Prostate gland (tissue), 2 donors: Measurements from ENCODE around the gene MYO7B. TPM values are rescaled to one million over a fixed set of nuclear protein-coding genes. Genes with fewer than 3 reads are reported as not detected.

Experiments
- DNase-seq: peaks from one replicate; pipeline ENCODE4 v3.0.0-alpha.2; 2019; ENCODE audit warnings: low spot score
- H3K27ac ChIP-seq, 2 donors: fragments of 200-600 bp; sonication (generic); 2 replicates each; pipeline ENCODE4 v1.5.1; 2017 to 2019
- H3K27me3 ChIP-seq: fragments of 200-600 bp; sonication (generic); replicated peaks from 2 replicates; pipeline ENCODE4 v1.5.1; 2019; ENCODE audit not compliant: insufficient read depth
- H3K36me3 ChIP-seq, 2 donors: fragments of 200-600 bp; sonication (generic); 1 replicate in 1 of 2; 2 replicates in 1 of 2; pipeline versions ENCODE4 v1.5.1 to v1.8.1; 2017 to 2019
- H3K4me1 ChIP-seq: fragments of 200-600 bp; sonication (generic); replicated peaks from 2 replicates; pipeline ENCODE4 v1.5.1; 2019
- H3K4me3 ChIP-seq, 2 donors: fragments of 200-600 bp; sonication (generic); 2 replicates each; pipeline ENCODE4 v1.5.1; 2017 to 2019
- H3K9me3 ChIP-seq: fragments of 200-600 bp; sonication (generic); 2 replicates; pipeline ENCODE4 v1.5.1; 2017
- CTCF ChIP-seq, 4 experiments: fragments of 200-600 bp in 2 of 4; fragments of 450-650 bp in 2 of 4; sonication (generic) in 2 of 4; IDR thresholded peaks; 1 replicate in 3 of 4; 2 replicates in 1 of 4; pipeline ENCODE4 v1.5.1; 2016 to 2019; ENCODE audit warnings: antibody characterized with exemption in 4 of 4, mild to moderate bottlenecking in 2 of 4, moderate library complexity in 2 of 4
- POLR2A ChIP-seq: fragments of 450-650 bp; IDR thresholded peaks from one replicate; pipeline ENCODE4 v1.6.1; 2016; ENCODE audit warnings: antibody characterized with exemption, mild to moderate bottlenecking
- POLR2AphosphoS5 ChIP-seq: sonication (generic); formaldehyde crosslinking; IDR thresholded peaks from one replicate; pipeline ENCODE4 v1.6.1; 2017; ENCODE audit warnings: antibody characterized with exemption
- WGBS: methylation state at CpG from one replicate; pipeline ENCODE4 v1.1.5; 2018; 5-methylcytosine and 5-hydroxymethylcytosine counted together
- intact Hi-C: fragments of 100-400 bp; cut with DNase I; formaldehyde crosslinking; loops from one replicate; pipeline ENCODE4 v1.14.2; 2022
- total RNA-seq, 2 donors: library from RNA; depleted of rRNA; stranded (reverse); fragments of >200 nt; gene quantifications; one replicate each; pipeline ENCODE4 v1.1.0, GENCODE V29; 2016

The MYO7B gene
- total RNA-seq, 2 donors from 2014 or later, result 1.4 TPM; not detected in 1

- Histone ChIP-seq H3K4me3 (no peak overlapping the region), H3K36me3 (no peaks in the 10 kb centered on the region), H3K9me3 (no peaks in the 10 kb centered on the region), H3K27me3 (no peaks in the 10 kb centered on the region), H3K27ac (no peak overlapping the region), H3K4me1 (no peaks in the 10 kb centered on the region)
- intact Hi-C loops, result no loop called here
- no peak for TF ChIP-seq POLR2A
- TF ChIP-seq POLR2AphosphoS5, result no peak
- no peak for TF ChIP-seq CTCF (IDR thresholded peaks at IDR 0.05)
- no peak for DNase-seq
- 71% methylated on average over 6 of the region's 6 CpGs for WGBS
These were observed 42.9 kb downstream of the MYO7B start for GRCh38 chr2:127578411-127578810.

- intact Hi-C loops, result no loop called here
- WGBS, result 93% methylated on average over 4 of the region's 4 CpGs
- Histone ChIP-seq H3K9me3 (no peaks in the 10 kb centered on the region), H3K27ac (no peak overlapping the region), H3K36me3 (no peaks in the 10 kb centered on the region), H3K4me1 (no peaks in the 10 kb centered on the region), H3K4me3 (no peak overlapping the region), H3K27me3 (no peaks in the 10 kb centered on the region)
- no peak for DNase-seq
- no peak for TF ChIP-seq CTCF (IDR thresholded peaks at IDR 0.05)
- TF ChIP-seq POLR2AphosphoS5, result no peak
- TF ChIP-seq POLR2A, result no peak
These were observed 43.7 kb downstream of the MYO7B start for GRCh38 chr2:127579231-127579630.

GRCh38 chr2:127580167-127581049, 44.9 kb downstream of the MYO7B start:
- intact Hi-C loops, result no loop called here
- Histone ChIP-seq H3K9me3 (no peaks in the 10 kb centered on the region), H3K27me3 (no peaks in the 10 kb centered on the region), H3K27ac (no peak overlapping the region), H3K4me3 (no peak overlapping the region), H3K4me1 (no peaks in the 10 kb centered on the region), H3K36me3 (no peaks in the 10 kb centered on the region)
- 85% methylated on average over 24 of the region's 24 CpGs for WGBS
- TF ChIP-seq POLR2A, result no peak
- no peak for TF ChIP-seq POLR2AphosphoS5
- no peak for TF ChIP-seq CTCF (IDR thresholded peaks at IDR 0.05)
- DNase-seq, result no peak

- no peak for TF ChIP-seq POLR2A
- TF ChIP-seq CTCF (IDR thresholded peaks at IDR 0.05), result no peak
- no peak for TF ChIP-seq POLR2AphosphoS5
- intact Hi-C loops, result no loop called here
- no peaks in the 10 kb centered on the region for H3K27me3 ChIP-seq
- no peaks in the 10 kb centered on the region for H3K4me1 ChIP-seq
- H3K36me3 ChIP-seq, result no peaks in the 10 kb centered on the region
- H3K4me3 ChIP-seq, result no peak overlapping the region
- no peak for DNase-seq
- WGBS, result 92% methylated on average over 4 of the region's 4 CpGs
- no peaks in the 10 kb centered on the region for H3K9me3 ChIP-seq
- no peak overlapping the region for H3K27ac ChIP-seq
These were observed 45.5 kb downstream of the MYO7B start for GRCh38 chr2:127581050-127581345.
